Smooth muscle cell (in vitro differentiated cells): ENCODE results near the gene TTC28. TPM values are rescaled to one million over a fixed set of nuclear protein-coding genes. Genes with fewer than 3 reads are reported as not detected.

Experiments
- DNase-seq: peaks from one replicate; lab custom pipeline; 2025; ENCODE audit not compliant: unreplicated experiment; lab: John Stamatoyannopoulos, UW
- H2AFZ ChIP-seq: fragments of 200-600 bp; sonication (generic); 2 replicates; pipeline ENCODE4 v1.6.0; 2016; ENCODE audit warnings: antibody characterized with exemption, low read depth, mild to moderate bottlenecking
- H3F3A ChIP-seq: fragments of 200-600 bp; sonication (generic); 2 replicates; pipeline ENCODE4 v1.6.0; 2017; ENCODE audit warnings: antibody characterized with exemption, low read depth
- H3K27ac ChIP-seq: fragments of 200-600 bp; sonication (generic); 2 replicates; pipeline ENCODE4 v1.5.1; 2016; ENCODE audit warnings: low read depth, mild to moderate bottlenecking
- H3K27me3 ChIP-seq: fragments of 200-600 bp; sonication (generic); 2 replicates; pipeline ENCODE4 v1.6.1; 2016; ENCODE audit warnings: low read depth, mild to moderate bottlenecking
- H3K36me3 ChIP-seq: fragments of 200-600 bp; sonication (generic); 2 replicates; pipeline ENCODE4 v1.5.1; 2016; ENCODE audit warnings: low read depth
- H3K4me1 ChIP-seq: fragments of 200-600 bp; sonication (generic); 2 replicates; pipeline ENCODE4 v1.5.1; 2016; ENCODE audit warnings: low read depth
- H3K4me2 ChIP-seq: fragments of 200-600 bp; sonication (generic); 2 replicates; pipeline ENCODE4 v1.6.0; 2016; ENCODE audit warnings: mild to moderate bottlenecking
- H3K4me3 ChIP-seq: fragments of 200-600 bp; sonication (generic); 2 replicates; pipeline ENCODE4 v1.5.1; 2016; ENCODE audit warnings: mild to moderate bottlenecking
- H3K79me2 ChIP-seq: fragments of 200-600 bp; sonication (generic); 2 replicates; pipeline ENCODE4 v1.6.0; 2016; ENCODE audit warnings: low read depth, mild to moderate bottlenecking
- H3K9ac ChIP-seq: fragments of 200-600 bp; sonication (generic); 2 replicates; pipeline ENCODE4 v1.6.0; 2016; ENCODE audit warnings: low read depth
- H3K9me3 ChIP-seq: fragments of 200-600 bp; sonication (generic); replicated peaks from 2 replicates; pipeline ENCODE4 v1.5.1; 2016; ENCODE audit warnings: low read depth
- H4K20me1 ChIP-seq: fragments of 200-600 bp; sonication (generic); 2 replicates; pipeline ENCODE4 v1.6.0; 2016; ENCODE audit warnings: low read depth
- CTCF ChIP-seq: fragments of 200-600 bp; sonication (generic); IDR thresholded peaks from 2 replicates; pipeline ENCODE4 v1.5.1; 2017; ENCODE audit warnings: borderline replicate concordance, mild to moderate bottlenecking, antibody characterized with exemption; ENCODE audit not compliant: insufficient read depth, poor library complexity, severe bottlenecking
- WGBS: methylation state at CpG from one replicate; pipeline ENCODE4 v1.1.7; 2016; ENCODE audit warnings: low lambda C conversion rate; 5-methylcytosine and 5-hydroxymethylcytosine counted together
- polyA plus RNA-seq: library from polyadenylated mRNA; unstranded; fragments of >200 nt; fragmentation: Nextera tagmentation; extraction: Ambion mirVana; gene quantifications from 2 replicates; pipeline ENCODE4 v1.2.1, GENCODE V29; 2016
- total RNA-seq: library from RNA; depleted of rRNA; stranded (reverse); fragments of >200 nt; gene quantifications from 2 replicates; pipeline ENCODE4 v1.2.3, GENCODE V29; 2014

Gene TTC28
- total and polyA plus RNA-seq, 2 experiments from 2014 or later: 6.3 to 17.9 TPM

GRCh38 chr22:28594076-28594796, 85.4 kb downstream of the TTC28 start:
- Histone ChIP-seq H3K27ac (no peak overlapping the region), H3K4me2 (no peak overlapping the region), H2AFZ (no peak overlapping the region), H3K4me1 (no peaks in the 10 kb centered on the region), H4K20me1 (no peaks in the 10 kb centered on the region), H3K27me3 (no peaks in the 10 kb centered on the region), H3K79me2 (no peaks in the 10 kb centered on the region), H3K9me3 (no peaks in the 10 kb centered on the region), H3F3A (no peaks in the 10 kb centered on the region), H3K36me3 (no peaks in the 10 kb centered on the region), H3K4me3 (no peak overlapping the region), H3K9ac (no peak overlapping the region)
- no peak for DNase-seq
- TF ChIP-seq CTCF: no peak
- WGBS: 53% methylated on average over 2 of the region's 2 CpGs

- no peaks in the 10 kb centered on the region for H3K4me1 ChIP-seq
- H3K36me3 ChIP-seq: no peaks in the 10 kb centered on the region
- WGBS: 95% methylated on average over 3 of the region's 3 CpGs
- no peaks in the 10 kb centered on the region for H3K27me3 ChIP-seq
- H3K9ac ChIP-seq: no peak overlapping the region
- no peak for TF ChIP-seq CTCF
- no peak overlapping the region for H2AFZ ChIP-seq
- H4K20me1 ChIP-seq: no peaks in the 10 kb centered on the region
- H3K79me2 ChIP-seq: no peaks in the 10 kb centered on the region
- H3K27ac ChIP-seq: no peak overlapping the region
- DNase-seq: no peak
- no peaks in the 10 kb centered on the region for H3K9me3 ChIP-seq
- H3K4me2 ChIP-seq: no peak overlapping the region
- H3K4me3 ChIP-seq: no peak overlapping the region
- no peaks in the 10 kb centered on the region for H3F3A ChIP-seq
These were observed 86.3 kb downstream of the TTC28 start for GRCh38 chr22:28593299-28593698.

- no peak overlapping the region for H3K4me2 ChIP-seq
- TF ChIP-seq CTCF: no peak
- no peak overlapping the region for H3K4me3 ChIP-seq
- WGBS: 63% methylated on average over 2 of the region's 2 CpGs
- H3K27me3 ChIP-seq: no peaks in the 10 kb centered on the region
- H3K4me1 ChIP-seq: no peaks in the 10 kb centered on the region
- no peaks in the 10 kb centered on the region for H3F3A ChIP-seq
- H2AFZ ChIP-seq: no peak overlapping the region
- no peaks in the 10 kb centered on the region for H3K9me3 ChIP-seq
- no peaks in the 10 kb centered on the region for H4K20me1 ChIP-seq
- no peaks in the 10 kb centered on the region for H3K36me3 ChIP-seq
- no peak overlapping the region for H3K27ac ChIP-seq
- no peak for DNase-seq
- H3K9ac ChIP-seq: no peak overlapping the region
- no peaks in the 10 kb centered on the region for H3K79me2 ChIP-seq
These were observed 90.4 kb downstream of the TTC28 start for GRCh38 chr22:28589102-28589750.
